Transverse colon (tissue), 4 donors: ENCODE measurements around the gene BCL11B. TPM values are rescaled to one million over a fixed set of nuclear protein-coding genes. Genes with fewer than 3 reads are reported as not detected.

Experiments used
- DNase-seq: peaks from one replicate; pipeline ENCODE4 v3.0.0-alpha.2; 2019
- H3K27ac ChIP-seq, 4 donors: fragments of 200-600 bp; sonication (generic); 2 replicates each; pipeline ENCODE4 v1.5.1; 2016 to 2018; ENCODE audit warnings: inconsistent platforms in 4 of 4
- H3K27me3 ChIP-seq: fragments of 200-600 bp; sonication (generic); 2 replicates; pipeline ENCODE4 v1.5.1; 2017; ENCODE audit warnings: inconsistent platforms
- H3K36me3 ChIP-seq, 4 donors: fragments of 200-600 bp; sonication (generic); 2 replicates each; pipeline ENCODE4 v1.5.1; 2017 to 2019; ENCODE audit warnings: inconsistent platforms in 4 of 4
- H3K4me1 ChIP-seq, 4 donors: fragments of 200-600 bp; sonication (generic); 2 replicates each; pipeline ENCODE4 v1.5.1; 2017 to 2020; ENCODE audit warnings: inconsistent platforms in 4 of 4
- H3K4me3 ChIP-seq, 4 donors: fragments of 200-600 bp; sonication (generic); 1 replicate in 1 of 4; 2 replicates in 3 of 4; pipeline versions ENCODE4 v1.5.1 to v1.6.1; 2017 to 2019; ENCODE audit warnings: inconsistent platforms in 4 of 4
- H3K9me3 ChIP-seq, 2 donors: fragments of 200-600 bp; sonication (generic); 2 replicates each; pipeline ENCODE4 v1.5.1; 2017 to 2019; ENCODE audit warnings: inconsistent platforms in 2 of 2
- EP300 ChIP-seq: sonication (generic); formaldehyde crosslinking; IDR thresholded peaks from one replicate; pipeline ENCODE4 v1.6.1; 2017; ENCODE audit warnings: antibody characterized with exemption, low read depth
- POLR2A ChIP-seq: fragments of 450-650 bp; IDR thresholded peaks from one replicate; pipeline ENCODE4 v1.6.1; 2016; ENCODE audit warnings: antibody characterized with exemption, mild to moderate bottlenecking, moderate library complexity
- POLR2AphosphoS5 ChIP-seq, 3 donors: sonication (generic); formaldehyde crosslinking; IDR thresholded peaks; one replicate each; pipeline ENCODE4 v1.6.1; 2016; ENCODE audit warnings: antibody characterized with exemption in 3 of 3
- WGBS, 2 donors: methylation state at CpG; one replicate each; pipeline ENCODE4 v1.1.5; 2018; ENCODE audit warnings: low coverage in 1 of 2; 5-methylcytosine and 5-hydroxymethylcytosine counted together
- in situ Hi-C, 4 donors: fragments of 200-750 bp; cut with MboI; loops; one replicate each; pipeline versions ENCODE4 v1.15.0 to v1.15.1; 2017; ENCODE audit warnings: low sequenced_read_pairs in 3 of 4, low pct_ligation_motif_present in 1 of 4, low pct_unique_long_range_greater_than_20kb in 1 of 4
- intact Hi-C: fragments of 100-400 bp; cut with DNase I; formaldehyde crosslinking; loops from one replicate; pipeline ENCODE4 v1.15.1; 2023; ENCODE audit warnings: low total_unique reads
- total RNA-seq, 4 donors: library from RNA; depleted of rRNA; stranded (reverse); fragments of >200 nt; gene quantifications; one replicate each; pipeline ENCODE4 v1.1.0, GENCODE V29; 2016
- TF ChIP-seq, protein P1 (sequence below), 5 experiments: fragments of 200-600 bp in 3 of 5; fragments of 450-650 bp in 2 of 5; sonication (generic) in 3 of 5; IDR thresholded peaks; 1 replicate in 2 of 5; 2 replicates in 3 of 5; pipeline ENCODE4 v1.5.1; 2016 to 2017; ENCODE audit warnings: antibody characterized with exemption in 5 of 5, inconsistent platforms in 3 of 5, mild to moderate bottlenecking in 2 of 5, moderate library complexity in 1 of 5

BCL11B gene
- total RNA-seq, 4 donors from 2014 or later = 0.37 to 4.8 (median 3.7) TPM

DNA sequence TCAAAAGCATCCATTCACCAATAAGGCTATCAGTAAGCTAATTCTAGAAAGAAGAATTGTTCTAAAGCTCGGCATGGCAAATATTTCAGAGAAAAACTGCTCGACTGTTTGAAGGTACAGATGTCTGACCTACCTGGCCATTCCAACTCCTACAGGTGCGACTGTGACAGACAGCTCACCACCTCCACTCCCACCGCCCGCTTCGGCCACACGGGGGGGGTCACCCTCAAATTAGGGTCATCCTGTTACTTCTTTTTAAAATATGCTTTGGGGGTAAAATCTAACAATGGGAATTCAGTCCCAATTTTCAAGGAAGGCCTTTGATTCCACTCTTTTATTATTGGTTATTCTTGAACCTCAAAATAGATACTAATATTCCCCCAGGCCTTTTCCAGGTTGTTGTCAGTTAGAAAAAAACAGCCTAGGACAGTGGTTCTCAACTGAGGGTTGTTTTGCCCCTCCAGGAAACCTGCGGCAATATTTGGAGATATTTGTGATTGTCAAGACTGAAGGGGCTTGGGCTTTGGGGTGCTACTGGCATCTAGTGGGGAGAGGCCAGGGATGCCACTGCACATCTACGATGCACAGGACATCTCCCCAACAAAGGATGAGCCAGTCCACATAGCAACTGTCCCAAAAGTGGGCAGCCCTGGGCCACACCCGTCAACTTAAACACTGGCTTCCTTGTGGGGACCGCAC is 81.2 kb downstream of the BCL11B start:
- intact Hi-C loops = no loop called here
- Histone ChIP-seq H3K36me3 (no peaks in the 10 kb centered on the region), H3K9me3 (no peaks in the 10 kb centered on the region), H3K27ac (peak overlapping the region in 3 of 4 donors; percentile 28 to 49 (median 48)), H3K4me1 (peaks cover 0 to 12% (median 8%) of the 10 kb centered on the region in 4 donors), H3K4me3 (peak overlapping the region in 1 of 4 donors; percentile 46), H3K27me3 (no peaks in the 10 kb centered on the region)
- WGBS, 2 donors = 81% methylated on average over 11 of the region's 11 CpGs; no CpG with 5 or more reads in 1 of the 2 donors
- TF ChIP-seq, protein P1, sequence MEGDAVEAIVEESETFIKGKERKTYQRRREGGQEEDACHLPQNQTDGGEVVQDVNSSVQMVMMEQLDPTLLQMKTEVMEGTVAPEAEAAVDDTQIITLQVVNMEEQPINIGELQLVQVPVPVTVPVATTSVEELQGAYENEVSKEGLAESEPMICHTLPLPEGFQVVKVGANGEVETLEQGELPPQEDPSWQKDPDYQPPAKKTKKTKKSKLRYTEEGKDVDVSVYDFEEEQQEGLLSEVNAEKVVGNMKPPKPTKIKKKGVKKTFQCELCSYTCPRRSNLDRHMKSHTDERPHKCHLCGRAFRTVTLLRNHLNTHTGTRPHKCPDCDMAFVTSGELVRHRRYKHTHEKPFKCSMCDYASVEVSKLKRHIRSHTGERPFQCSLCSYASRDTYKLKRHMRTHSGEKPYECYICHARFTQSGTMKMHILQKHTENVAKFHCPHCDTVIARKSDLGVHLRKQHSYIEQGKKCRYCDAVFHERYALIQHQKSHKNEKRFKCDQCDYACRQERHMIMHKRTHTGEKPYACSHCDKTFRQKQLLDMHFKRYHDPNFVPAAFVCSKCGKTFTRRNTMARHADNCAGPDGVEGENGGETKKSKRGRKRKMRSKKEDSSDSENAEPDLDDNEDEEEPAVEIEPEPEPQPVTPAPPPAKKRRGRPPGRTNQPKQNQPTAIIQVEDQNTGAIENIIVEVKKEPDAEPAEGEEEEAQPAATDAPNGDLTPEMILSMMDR (IDR thresholded peaks at IDR 0.05) = no peak
- TF ChIP-seq POLR2AphosphoS5 (IDR thresholded peaks at IDR 0.05) (no peak), EP300 (no peak), POLR2A (no peak)
- no peak for DNase-seq
- in situ Hi-C loops = no loop called here

DNA sequence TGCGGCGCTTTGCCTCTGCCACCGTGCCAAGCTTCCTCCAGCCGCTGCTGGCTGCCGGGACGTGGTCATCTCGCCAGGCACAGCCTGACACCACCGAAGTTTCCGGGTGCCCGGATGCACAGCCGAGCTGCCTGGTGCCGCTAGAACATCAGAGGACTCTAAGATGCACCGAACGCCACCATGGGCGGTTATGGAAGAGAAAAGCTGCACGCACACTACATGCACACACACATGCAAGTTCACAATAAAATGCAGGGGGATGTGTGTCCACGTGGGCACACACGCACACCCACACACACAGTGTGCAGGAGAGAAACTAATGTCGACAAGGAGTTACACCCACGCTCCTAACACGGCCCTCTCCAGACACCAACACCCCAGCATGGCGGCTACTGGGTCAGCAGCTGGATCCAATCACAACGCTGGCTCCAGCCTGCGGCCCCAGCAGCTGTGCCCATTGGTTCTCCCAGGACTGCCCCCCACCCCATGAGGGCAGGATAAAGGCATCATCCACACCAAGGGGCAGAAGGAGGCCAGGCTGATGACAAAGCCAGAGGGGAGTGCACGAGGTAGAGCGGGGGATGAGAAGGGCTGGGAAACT is 82.7 kb downstream of the BCL11B start:
- in situ Hi-C loops (no loop called here), intact Hi-C loops (no loop called here)
- TF ChIP-seq POLR2A = no peak
- no peak for TF ChIP-seq EP300
- no peak for TF ChIP-seq POLR2AphosphoS5 (IDR thresholded peaks at IDR 0.05)
- TF ChIP-seq, protein P1 (IDR thresholded peaks at IDR 0.05) = no peak
- no peak overlapping the region for H3K27ac ChIP-seq
- DNase-seq = no peak
- WGBS, 2 donors = 90 to 100% methylated on average over 3 to 26 of the region's 26 CpGs
- H3K27me3 ChIP-seq = no peaks in the 10 kb centered on the region
- H3K4me1 ChIP-seq = peaks cover 0 to 12% (median 8%) of the 10 kb centered on the region in 4 donors
- no peak overlapping the region for H3K4me3 ChIP-seq
- no peaks in the 10 kb centered on the region for H3K36me3 ChIP-seq
- H3K9me3 ChIP-seq = no peaks in the 10 kb centered on the region

DNA sequence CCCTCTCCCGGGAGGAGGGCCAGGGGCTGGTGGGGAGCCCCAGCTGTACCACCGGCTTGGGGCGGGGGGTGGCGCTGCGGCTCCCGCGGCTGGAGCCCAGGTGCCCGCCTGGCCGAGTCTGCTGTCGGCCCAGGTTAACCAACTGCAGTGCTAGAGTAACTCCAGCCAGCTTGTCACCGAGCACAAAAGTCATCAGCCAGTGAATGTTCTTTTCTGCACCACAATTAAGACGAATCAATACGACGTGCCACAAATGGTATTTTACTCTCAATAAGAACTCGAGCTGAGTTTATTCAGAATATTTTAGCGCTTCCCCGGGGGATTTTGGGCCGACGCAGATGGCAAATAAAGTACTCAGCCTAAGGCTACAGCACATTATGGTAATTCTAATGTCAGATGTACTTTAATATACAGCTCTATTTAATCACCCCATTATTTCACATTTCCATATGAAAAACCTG is 83.2 kb downstream of the BCL11B start:
- no peak overlapping the region for H3K27ac ChIP-seq

DNA sequence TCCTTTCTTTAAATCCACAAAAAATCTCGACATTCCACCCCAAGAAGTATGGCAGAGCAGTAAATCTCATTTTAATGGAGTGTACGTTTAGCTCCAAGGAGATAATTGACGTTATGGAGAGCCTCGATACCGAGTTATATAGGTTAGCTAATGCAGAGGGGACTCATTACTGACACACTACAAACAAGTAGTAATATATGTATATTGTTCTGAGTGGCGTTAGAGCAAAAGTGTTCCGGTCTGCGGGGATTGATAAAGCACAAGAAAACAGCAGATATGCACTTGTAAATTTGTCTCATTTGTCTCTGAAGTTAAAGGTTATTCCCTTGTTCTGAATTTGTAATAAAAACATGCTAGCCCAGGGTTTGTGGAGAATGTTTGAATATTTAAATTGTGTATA is 84.1 kb downstream of the BCL11B start:
- DNase-seq = no peak
- in situ Hi-C loops = no loop called here
- Histone ChIP-seq H3K9me3 (no peaks in the 10 kb centered on the region), H3K4me1 (peaks cover 0 to 12% (median 8%) of the 10 kb centered on the region in 4 donors), H3K4me3 (no peak overlapping the region), H3K27me3 (no peaks in the 10 kb centered on the region), H3K36me3 (no peaks in the 10 kb centered on the region), H3K27ac (no peak overlapping the region)
- WGBS, 2 donors = 75 to 85% methylated on average over 8 of the region's 8 CpGs
- TF ChIP-seq POLR2AphosphoS5 (IDR thresholded peaks at IDR 0.05) (no peak), POLR2A (no peak), EP300 (no peak)
- TF ChIP-seq, protein P1 (IDR thresholded peaks at IDR 0.05) = no peak
- intact Hi-C loops = no loop called here

More for the DNA sequence above, 83.2 kb downstream of the BCL11B start:
- Histone ChIP-seq H3K4me1 (peaks cover 0 to 12% (median 8%) of the 10 kb centered on the region in 4 donors), H3K36me3 (no peaks in the 10 kb centered on the region), H3K27me3 (no peaks in the 10 kb centered on the region), H3K9me3 (no peaks in the 10 kb centered on the region), H3K4me3 (no peak overlapping the region)
- intact Hi-C loops (no loop called here), in situ Hi-C loops (no loop called here)
- 69 to 92% methylated on average over 9 to 19 of the region's 19 CpGs for WGBS, 2 donors
- TF ChIP-seq EP300 = no peak
- DNase-seq = no peak
